ENCODE results near the gene DENND1A. TPM values are rescaled to one million over a fixed set of nuclear protein-coding genes. Genes with fewer than 3 reads are reported as not detected.

Gene DENND1A
- total and polyA plus RNA-seq, 2 donors from 2014 or later, result 16.3 to 19.6 TPM

DNA sequence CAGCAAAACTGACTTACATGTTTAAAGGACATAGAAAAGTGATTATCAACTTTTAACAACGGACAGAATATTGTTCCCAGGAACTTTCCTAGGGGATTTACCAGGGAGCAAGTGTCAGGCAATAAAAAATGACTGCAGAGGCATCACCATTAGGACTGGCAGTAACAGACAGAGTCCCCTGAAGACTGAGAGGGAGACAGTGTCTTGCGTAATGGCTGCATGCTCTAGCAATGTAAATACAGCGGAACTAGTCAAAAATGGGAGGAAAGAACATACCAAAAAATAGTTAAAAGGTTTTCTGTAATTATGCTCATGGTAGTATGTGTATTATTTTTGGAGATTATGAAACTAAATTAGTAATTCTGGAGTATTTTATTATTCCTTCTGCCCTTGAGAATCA is 392.1 kb downstream of the DENND1A start:
- FAIRE-seq, result no peak
- intact Hi-C loops (cut with DNase I), result no loop called here
- Histone ChIP-seq H3K9ac (ENCODE audit: low read length in 3 of 3) (no peak overlapping the region), H3K27me3 (ENCODE audit: control insufficient read depth, insufficient read depth, low read length) (no peaks in the 10 kb centered on the region), H3K4me1 (ENCODE audit: control insufficient read depth in 2 of 3, insufficient read depth in 2 of 3, low read depth in 1 of 3, low read length in 3 of 3) (peaks cover 0 to 17% (median 6%) of the 10 kb centered on the region in 3 donors), H3K4me3 (ENCODE audit: low read length in 3 of 3) (no peak overlapping the region), H3K36me3 (ENCODE audit: control insufficient read depth in 2 of 3, insufficient read depth in 3 of 3, low read length in 3 of 3) (no peaks in the 10 kb centered on the region), H3K27ac (ENCODE audit: low read depth in 2 of 2, low read length in 2 of 2) (no peak overlapping the region), H3K9me3 (ENCODE audit: control insufficient read depth in 2 of 3, insufficient read depth in 1 of 3, low read length in 3 of 3) (no peaks in the 10 kb centered on the region)
- DNase-seq, result no peak
- TF ChIP-seq, protein P1, sequence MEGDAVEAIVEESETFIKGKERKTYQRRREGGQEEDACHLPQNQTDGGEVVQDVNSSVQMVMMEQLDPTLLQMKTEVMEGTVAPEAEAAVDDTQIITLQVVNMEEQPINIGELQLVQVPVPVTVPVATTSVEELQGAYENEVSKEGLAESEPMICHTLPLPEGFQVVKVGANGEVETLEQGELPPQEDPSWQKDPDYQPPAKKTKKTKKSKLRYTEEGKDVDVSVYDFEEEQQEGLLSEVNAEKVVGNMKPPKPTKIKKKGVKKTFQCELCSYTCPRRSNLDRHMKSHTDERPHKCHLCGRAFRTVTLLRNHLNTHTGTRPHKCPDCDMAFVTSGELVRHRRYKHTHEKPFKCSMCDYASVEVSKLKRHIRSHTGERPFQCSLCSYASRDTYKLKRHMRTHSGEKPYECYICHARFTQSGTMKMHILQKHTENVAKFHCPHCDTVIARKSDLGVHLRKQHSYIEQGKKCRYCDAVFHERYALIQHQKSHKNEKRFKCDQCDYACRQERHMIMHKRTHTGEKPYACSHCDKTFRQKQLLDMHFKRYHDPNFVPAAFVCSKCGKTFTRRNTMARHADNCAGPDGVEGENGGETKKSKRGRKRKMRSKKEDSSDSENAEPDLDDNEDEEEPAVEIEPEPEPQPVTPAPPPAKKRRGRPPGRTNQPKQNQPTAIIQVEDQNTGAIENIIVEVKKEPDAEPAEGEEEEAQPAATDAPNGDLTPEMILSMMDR (IDR thresholded peaks at IDR 0.05; ENCODE audit: borderline replicate concordance, extremely low read depth, insufficient read depth), result no peak

DNA sequence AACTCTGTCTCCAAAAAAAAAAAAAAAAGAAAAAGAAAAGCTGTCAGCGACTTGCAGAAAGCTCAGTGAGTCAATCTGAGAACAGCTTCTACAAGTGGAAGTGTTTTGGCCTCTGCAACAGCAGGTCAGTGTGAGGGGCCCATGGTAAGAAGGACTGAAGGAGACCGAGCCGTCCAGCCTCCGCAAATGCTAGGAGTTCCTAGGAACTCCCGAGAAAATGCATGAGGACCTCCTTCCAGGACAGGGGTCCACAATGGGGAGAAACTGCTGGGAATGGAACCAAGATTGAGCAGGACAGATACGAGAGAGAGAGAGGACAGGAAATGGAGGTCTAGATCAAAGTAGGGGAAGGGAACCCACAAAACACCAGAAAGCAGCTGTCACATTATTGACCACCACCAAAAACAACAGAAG is 393.5 kb downstream of the DENND1A start:
- no peak for FAIRE-seq
- intact Hi-C loops (cut with DNase I), result no loop called here
- H3K36me3 ChIP-seq (ENCODE audit: control insufficient read depth in 2 of 3, insufficient read depth in 3 of 3, low read length in 3 of 3), result no peaks in the 10 kb centered on the region
- H3K4me1 ChIP-seq (ENCODE audit: control insufficient read depth in 2 of 3, insufficient read depth in 2 of 3, low read depth in 1 of 3, low read length in 3 of 3), result peaks cover 0 to 6% (median 1%) of the 10 kb centered on the region in 3 donors
- H3K27ac ChIP-seq (ENCODE audit: low read depth in 2 of 2, low read length in 2 of 2), result no peak overlapping the region
- no peak overlapping the region for H3K4me3 ChIP-seq (ENCODE audit: low read length in 3 of 3)
- no peaks in the 10 kb centered on the region for H3K27me3 ChIP-seq (ENCODE audit: control insufficient read depth, insufficient read depth, low read length)
- H3K9me3 ChIP-seq (ENCODE audit: control insufficient read depth in 2 of 3, insufficient read depth in 1 of 3, low read length in 3 of 3), result no peaks in the 10 kb centered on the region
- no peak for DNase-seq
- TF ChIP-seq, protein P1 (IDR thresholded peaks at IDR 0.05; ENCODE audit: borderline replicate concordance, extremely low read depth, insufficient read depth), result no peak
- H3K9ac ChIP-seq (ENCODE audit: low read length in 3 of 3), result no peak overlapping the region

DNA sequence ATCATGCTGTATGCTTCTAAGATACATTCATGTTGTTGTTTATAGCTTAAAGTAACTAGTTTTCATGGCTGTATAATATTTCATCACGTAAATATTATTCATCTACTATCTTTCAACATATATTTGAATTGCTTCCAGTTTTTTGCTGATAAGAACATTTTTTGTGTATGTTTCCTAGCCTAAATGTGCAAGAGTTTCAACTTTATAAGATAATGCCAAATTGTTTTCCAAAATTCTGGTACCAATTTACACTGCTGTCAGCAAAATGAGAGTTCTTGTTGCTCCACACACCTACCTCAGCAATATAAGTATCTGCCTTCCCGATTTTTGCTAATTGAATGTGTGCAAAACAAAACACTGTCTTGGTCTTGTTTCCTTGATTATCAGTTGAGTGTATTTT is 395.6 kb downstream of the DENND1A start:
- no peak overlapping the region for H3K4me3 ChIP-seq (ENCODE audit: low read length in 3 of 3)
- H3K27ac ChIP-seq (ENCODE audit: low read depth in 2 of 2, low read length in 2 of 2), result no peak overlapping the region
- intact Hi-C loops (cut with DNase I), result no loop called here
- H3K27me3 ChIP-seq (ENCODE audit: control insufficient read depth, insufficient read depth, low read length), result no peaks in the 10 kb centered on the region
- H3K9ac ChIP-seq (ENCODE audit: low read length in 3 of 3), result no peak overlapping the region
- FAIRE-seq (no peak), DNase-seq (no peak)
- TF ChIP-seq, protein P1 (IDR thresholded peaks at IDR 0.05; ENCODE audit: borderline replicate concordance, extremely low read depth, insufficient read depth), result no peak
- no peaks in the 10 kb centered on the region for H3K4me1 ChIP-seq (ENCODE audit: control insufficient read depth in 2 of 3, insufficient read depth in 2 of 3, low read depth in 1 of 3, low read length in 3 of 3)
- H3K9me3 ChIP-seq (ENCODE audit: control insufficient read depth in 2 of 3, insufficient read depth in 1 of 3, low read length in 3 of 3), result no peaks in the 10 kb centered on the region
- no peaks in the 10 kb centered on the region for H3K36me3 ChIP-seq (ENCODE audit: control insufficient read depth in 2 of 3, insufficient read depth in 3 of 3, low read length in 3 of 3)

GRCh38 chr9:123530244-123530643 is 399.7 kb downstream of the DENND1A start:
- Histone ChIP-seq H3K27ac (ENCODE audit: low read depth in 2 of 2, low read length in 2 of 2) (no peak overlapping the region), H3K9ac (ENCODE audit: low read length in 3 of 3) (no peak overlapping the region), H3K4me1 (ENCODE audit: control insufficient read depth in 2 of 3, insufficient read depth in 2 of 3, low read depth in 1 of 3, low read length in 3 of 3) (no peaks in the 10 kb centered on the region), H3K27me3 (ENCODE audit: control insufficient read depth, insufficient read depth, low read length) (no peaks in the 10 kb centered on the region), H3K9me3 (ENCODE audit: control insufficient read depth in 2 of 3, insufficient read depth in 1 of 3, low read length in 3 of 3) (no peaks in the 10 kb centered on the region), H3K36me3 (ENCODE audit: control insufficient read depth in 2 of 3, insufficient read depth in 3 of 3, low read length in 3 of 3) (no peaks in the 10 kb centered on the region), H3K4me3 (ENCODE audit: low read length in 3 of 3) (no peak overlapping the region)
- DNase-seq (no peak), FAIRE-seq (no peak)
- intact Hi-C loops (cut with DNase I), result no loop called here
- TF ChIP-seq, protein P1 (IDR thresholded peaks at IDR 0.05; ENCODE audit: borderline replicate concordance, extremely low read depth, insufficient read depth), result no peak

All from kidney (tissue), 14 donors.